ENCODE data around the gene ETV3L. TPM values are rescaled to one million over a fixed set of nuclear protein-coding genes. Genes with fewer than 3 reads are reported as not detected.

ETV3L gene
- total and polyA plus RNA-seq, 2 experiments from 2014 or later, result not detected

- Mint-ChIP-seq H3K4me1 (peaks cover 47% of the 10 kb centered on the region), H3K27me3 (ENCODE audit: insufficient read depth, low read depth, poor library complexity) (peaks cover 23% of the 10 kb centered on the region), H3K27ac (no peak overlapping the region), H3K4me3 (no peak overlapping the region), H3K36me3 (ENCODE audit: low read depth) (no peaks in the 10 kb centered on the region; the same call in 2 of the 3 replicates), H3K9me3 (no peaks in the 10 kb centered on the region; the same call in 1 of the 3 replicates)
- Histone ChIP-seq H3K79me2 (replicated peaks; ENCODE audit: insufficient read depth) (no peaks in the 10 kb centered on the region), H3K4me3 (no peak overlapping the region), H3K36me3 (ENCODE audit: insufficient read depth) (no peaks in the 10 kb centered on the region), H3K27me3 (ENCODE audit: insufficient read depth) (peaks cover 12% of the 10 kb centered on the region), H3K9me2 (ENCODE audit: insufficient read depth) (no peaks in the 10 kb centered on the region), H3F3A (replicated peaks; ENCODE audit: low read depth) (no peaks in the 10 kb centered on the region), H3K4me2 (no peak overlapping the region), H3K27ac (ENCODE audit: low read depth) (no peak overlapping the region), H3K4me1 (ENCODE audit: insufficient read depth) (peaks cover 33% of the 10 kb centered on the region), H2AFZ (peak overlapping the region; percentile 53; the same call in 1 of the 2 replicates), H4K20me1 (replicated peaks; ENCODE audit: insufficient read depth) (no peaks in the 10 kb centered on the region)
- TF ChIP-seq JUNB (IDR thresholded peaks at IDR 0.05; ENCODE audit: unreplicated experiment) (no peak), ZNF114 (CRISPR knock-in tag; IDR thresholded peaks at IDR 0.05) (no peak), EZH2 (IDR thresholded peaks at IDR 0.05; ENCODE audit: low read depth, unreplicated experiment) (no peak), EZH2phosphoT487 (IDR thresholded peaks at IDR 0.05; ENCODE audit: unreplicated experiment) (no peak), POLR2AphosphoS5 (IDR thresholded peaks at IDR 0.05; ENCODE audit: low read depth) (no peak), ETS1 (IDR thresholded peaks at IDR 0.05) (no peak), NANOG (IDR thresholded peaks at IDR 0.05; ENCODE audit: borderline replicate concordance) (no peak), CREB1 (CRISPR knock-in tag; IDR thresholded peaks at IDR 0.05; ENCODE audit: low read depth) (no peak), ZNF462 (CRISPR knock-in tag; IDR thresholded peaks at IDR 0.05) (no peak), ZNF331 (CRISPR knock-in tag; IDR thresholded peaks at IDR 0.05; ENCODE audit: low read depth) (no peak), CTCF (conservative IDR thresholded peaks at IDR 0.05; ENCODE audit: low read depth in 2 of 2) (no peak), REST (IDR thresholded peaks at IDR 0.05; ENCODE audit: unreplicated experiment) (no peak), STAT1 (IDR thresholded peaks at IDR 0.05; ENCODE audit: unreplicated experiment) (no peak)
- DNase-seq (ENCODE audit: low spot score), result no peak
- no peak for ATAC-seq
These were observed 8.8 kb upstream of the ETV3L start for GRCh38 chr1:157108448-157108847.
